SU-DHL-6 (cell line): Measurements from ENCODE around the gene PODXL2.

Experiments used
- H2AFZ ChIP-seq: fragments of 200-600 bp; sonication (generic); 2 replicates; pipeline ENCODE4 v1.6.1; 2014; ENCODE audit warnings: low read depth, mild to moderate bottlenecking, moderate library complexity, mixed read lengths, antibody characterized with exemption, low read length; ENCODE audit not compliant: severe bottlenecking
- H3F3A ChIP-seq: fragments of 200-600 bp; shearing (Covaris generic); 2 replicates; pipeline ENCODE4 v1.6.0; 2016; ENCODE audit warnings: antibody characterized with exemption, mild to moderate bottlenecking; ENCODE audit not compliant: insufficient read depth
- H3K27ac ChIP-seq: fragments of 200-600 bp; sonication (generic); 2 replicates; pipeline ENCODE4 v1.5.1; 2016; ENCODE audit warnings: low read depth, mild to moderate bottlenecking, low read length, moderate library complexity, mixed read lengths
- H3K27me3 ChIP-seq: fragments of 200-600 bp; sonication (generic), shearing (Covaris generic); 2 replicates; pipeline ENCODE4 v1.6.0; 2014; ENCODE audit warnings: mild to moderate bottlenecking, low read length
- H3K36me3 ChIP-seq: fragments of 200-600 bp; sonication (generic); 2 replicates; pipeline ENCODE4 v1.6.1; 2014; ENCODE audit warnings: mild to moderate bottlenecking, low read length, mixed read lengths
- H3K4me2 ChIP-seq: fragments of 300-600, 200-600 bp; shearing (Covaris generic), sonication (generic); 2 replicates; pipeline ENCODE4 v1.6.0; 2014; ENCODE audit warnings: low read length, low read depth, mild to moderate bottlenecking; ENCODE audit not compliant: poor library complexity, severe bottlenecking
- H3K4me3 ChIP-seq: fragments of 200-600 bp; sonication (generic); 2 replicates; pipeline ENCODE4 v1.5.1; 2014; ENCODE audit warnings: antibody characterized with exemption, low read length, mild to moderate bottlenecking, mixed read lengths; ENCODE audit not compliant: insufficient read depth, poor library complexity, severe bottlenecking
- H3K79me2 ChIP-seq: fragments of 200-600 bp; sonication (generic); 2 replicates; pipeline ENCODE4 v1.6.1; 2014; ENCODE audit warnings: mild to moderate bottlenecking, low read length, moderate library complexity; ENCODE audit not compliant: insufficient read depth
- H3K9ac ChIP-seq: fragments of 200-600 bp; sonication (generic); 2 replicates; pipeline ENCODE4 v1.7.0; 2014; ENCODE audit warnings: mild to moderate bottlenecking, low read length
- H3K9me2 ChIP-seq: fragments of 200-600 bp; sonication (generic); replicated peaks from 2 replicates; pipeline ENCODE4 v1.6.1; 2014; ENCODE audit warnings: low read length; ENCODE audit not compliant: insufficient read depth
- H3K9me3 ChIP-seq: fragments of 200-600 bp; sonication (generic); 2 replicates; pipeline ENCODE4 v1.6.1; 2014; ENCODE audit warnings: low read length, mixed read lengths; ENCODE audit not compliant: insufficient read depth
- H4K20me1 ChIP-seq: fragments of 200-600 bp; sonication (generic); 2 replicates; pipeline ENCODE4 v1.6.1; 2014; ENCODE audit warnings: low read depth, mild to moderate bottlenecking, antibody characterized with exemption, low read length, moderate library complexity, mixed read lengths
- CTCF ChIP-seq: fragments of 200-600 bp; sonication (generic); IDR thresholded peaks from one replicate; pipeline ENCODE4 v1.5.1; 2017; ENCODE audit warnings: antibody characterized with exemption, mild to moderate bottlenecking, low read length, moderate library complexity; ENCODE audit not compliant: insufficient read depth, poor library complexity, severe bottlenecking
- EZH2phosphoT487 ChIP-seq: fragments of 200-600 bp; sonication (generic), shearing (Covaris generic); conservative IDR thresholded peaks from 2 replicates; pipeline ENCODE4 v1.6.1; 2018; ENCODE audit warnings: mild to moderate bottlenecking, antibody characterized with exemption, low read length, moderate library complexity, mixed read lengths

The PODXL2 gene

DNA sequence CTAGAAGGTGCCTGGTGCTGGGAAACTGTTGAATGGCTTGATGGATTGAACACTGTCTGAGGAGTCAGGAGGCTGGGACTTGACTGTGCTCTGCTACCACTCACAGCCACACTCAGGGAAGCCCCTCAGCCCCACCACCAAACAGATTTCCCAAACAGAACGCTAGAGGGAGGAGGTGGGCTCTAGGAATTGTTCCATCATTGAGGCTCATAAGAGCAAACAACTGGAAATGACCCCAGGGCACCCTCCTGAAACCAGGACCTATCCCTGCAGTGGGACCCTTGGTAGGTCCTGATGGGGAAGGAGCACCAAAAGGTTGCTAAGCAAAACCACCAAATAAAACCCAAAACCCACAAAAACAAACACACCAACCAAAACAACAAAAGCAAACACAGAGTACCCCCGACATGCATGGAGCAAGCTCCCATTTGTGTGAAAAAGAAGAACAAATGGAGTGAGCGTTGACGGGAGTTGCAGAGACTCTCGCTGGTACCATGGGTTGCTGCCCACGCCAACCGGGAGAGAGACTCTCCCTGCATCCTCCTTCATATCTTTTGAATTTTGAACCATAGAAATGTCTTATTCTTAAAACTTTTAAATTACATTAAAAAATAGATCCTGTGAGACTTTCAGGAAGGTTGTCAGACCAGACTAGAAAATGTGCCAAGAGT lies 89.4 kb downstream of the PODXL2 start:
- no peaks in the 10 kb centered on the region for H3F3A ChIP-seq
- no peaks in the 10 kb centered on the region for H3K79me2 ChIP-seq
- H3K27ac ChIP-seq = no peak overlapping the region
- H3K27me3 ChIP-seq = no peaks in the 10 kb centered on the region
- no peak overlapping the region for H2AFZ ChIP-seq
- no peak overlapping the region for H3K9ac ChIP-seq
- H3K4me3 ChIP-seq = no peak overlapping the region
- H3K4me2 ChIP-seq = no peak overlapping the region
- no peaks in the 10 kb centered on the region for H4K20me1 ChIP-seq
- no peaks in the 10 kb centered on the region for H3K9me2 ChIP-seq
- H3K9me3 ChIP-seq = no peaks in the 10 kb centered on the region
- TF ChIP-seq CTCF (no peak), EZH2phosphoT487 (no peak)
- no peaks in the 10 kb centered on the region for H3K36me3 ChIP-seq

DNA sequence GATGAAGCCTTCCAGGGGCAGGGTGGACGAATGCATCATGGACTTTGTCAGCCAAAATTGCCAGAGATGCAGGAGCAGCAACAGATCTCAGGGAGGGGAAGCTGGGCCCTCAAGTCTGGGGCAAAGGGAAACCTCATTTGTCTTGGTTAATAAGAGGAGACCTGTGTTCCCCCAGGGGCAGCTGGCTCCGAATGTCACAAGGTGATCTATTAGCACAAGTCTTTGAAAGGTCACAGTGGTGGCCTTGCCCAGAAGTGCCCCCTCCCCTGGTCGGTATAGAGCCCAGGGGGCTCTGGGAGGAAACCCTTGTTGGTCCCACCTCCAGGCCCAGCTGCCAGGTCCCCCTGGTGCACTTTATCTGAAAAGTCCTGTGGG lies 89.9 kb downstream of the PODXL2 start:
- no peaks in the 10 kb centered on the region for H3K79me2 ChIP-seq
- H3F3A ChIP-seq = no peaks in the 10 kb centered on the region
- H2AFZ ChIP-seq = no peak overlapping the region
- H3K9me3 ChIP-seq = no peaks in the 10 kb centered on the region
- H4K20me1 ChIP-seq = no peaks in the 10 kb centered on the region
- no peak overlapping the region for H3K4me2 ChIP-seq
- H3K27me3 ChIP-seq = no peaks in the 10 kb centered on the region
- no peaks in the 10 kb centered on the region for H3K36me3 ChIP-seq
- no peak overlapping the region for H3K9ac ChIP-seq
- no peaks in the 10 kb centered on the region for H3K9me2 ChIP-seq
- H3K4me3 ChIP-seq = no peak overlapping the region
- TF ChIP-seq CTCF = no peak
- H3K27ac ChIP-seq = no peak overlapping the region

DNA sequence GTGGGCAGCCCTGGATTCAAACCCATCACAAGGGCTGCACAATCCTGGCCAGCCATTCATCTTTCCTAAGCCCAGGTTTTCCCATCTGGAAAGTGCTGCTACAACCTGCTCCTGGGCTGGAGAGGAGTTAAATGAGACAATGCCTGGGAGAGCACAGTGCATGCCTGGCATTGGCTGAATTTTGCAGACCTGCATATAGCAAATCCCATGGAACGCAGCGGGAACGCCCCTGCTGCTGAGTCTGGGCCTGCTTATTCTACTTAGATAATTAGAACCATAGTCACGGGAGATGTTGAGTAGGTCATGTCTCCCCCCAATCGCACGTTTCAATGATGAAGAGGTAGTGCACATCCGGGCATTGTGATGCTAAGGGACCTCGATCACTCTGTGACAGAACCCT lies 90.4 kb downstream of the PODXL2 start:
- Histone ChIP-seq H3K4me2 (no peak overlapping the region), H3K27ac (no peak overlapping the region), H3K9me3 (no peaks in the 10 kb centered on the region), H3K79me2 (no peaks in the 10 kb centered on the region), H3F3A (no peaks in the 10 kb centered on the region), H2AFZ (no peak overlapping the region), H3K9ac (no peak overlapping the region), H3K36me3 (no peaks in the 10 kb centered on the region), H3K4me3 (no peak overlapping the region), H3K9me2 (no peaks in the 10 kb centered on the region), H3K27me3 (no peaks in the 10 kb centered on the region), H4K20me1 (no peaks in the 10 kb centered on the region)
- TF ChIP-seq CTCF (no peak), EZH2phosphoT487 (no peak)
